T-helper 2 cell treated with Interferon-gamma antibody and Interleukin-4, amounts not matched to agents 5 μg/mL and 100 μg/mL, for 36 hours (primary cell): ENCODE results near the gene TECPR2.

Experiments
- DNase-seq: peaks from one replicate; pipeline ENCODE4 v3.0.0; 2021; ENCODE audit warnings: low spot score
- H3K27ac Mint-ChIP-seq: one replicate; pipeline ENCODE4 v1.8.0; 2021; ENCODE audit warnings: mild to moderate bottlenecking, mixed read lengths
- H3K27me3 Mint-ChIP-seq: one replicate; pipeline ENCODE4 v1.8.0; 2021; ENCODE audit warnings: low read depth, mixed read lengths
- H3K36me3 Mint-ChIP-seq: one replicate; pipeline ENCODE4 v1.8.0; 2021; ENCODE audit warnings: low read depth, mixed read lengths
- H3K4me1 Mint-ChIP-seq: one replicate; pipeline ENCODE4 v1.8.0; 2021; ENCODE audit warnings: low read depth, mixed read lengths
- H3K4me3 Mint-ChIP-seq: one replicate; pipeline ENCODE4 v1.8.0; 2022; ENCODE audit warnings: mild to moderate bottlenecking, moderate library complexity, mixed read lengths
- H3K9me3 Mint-ChIP-seq: one replicate; pipeline ENCODE4 v1.8.0; 2021; ENCODE audit warnings: mixed read lengths

Gene TECPR2

DNA sequence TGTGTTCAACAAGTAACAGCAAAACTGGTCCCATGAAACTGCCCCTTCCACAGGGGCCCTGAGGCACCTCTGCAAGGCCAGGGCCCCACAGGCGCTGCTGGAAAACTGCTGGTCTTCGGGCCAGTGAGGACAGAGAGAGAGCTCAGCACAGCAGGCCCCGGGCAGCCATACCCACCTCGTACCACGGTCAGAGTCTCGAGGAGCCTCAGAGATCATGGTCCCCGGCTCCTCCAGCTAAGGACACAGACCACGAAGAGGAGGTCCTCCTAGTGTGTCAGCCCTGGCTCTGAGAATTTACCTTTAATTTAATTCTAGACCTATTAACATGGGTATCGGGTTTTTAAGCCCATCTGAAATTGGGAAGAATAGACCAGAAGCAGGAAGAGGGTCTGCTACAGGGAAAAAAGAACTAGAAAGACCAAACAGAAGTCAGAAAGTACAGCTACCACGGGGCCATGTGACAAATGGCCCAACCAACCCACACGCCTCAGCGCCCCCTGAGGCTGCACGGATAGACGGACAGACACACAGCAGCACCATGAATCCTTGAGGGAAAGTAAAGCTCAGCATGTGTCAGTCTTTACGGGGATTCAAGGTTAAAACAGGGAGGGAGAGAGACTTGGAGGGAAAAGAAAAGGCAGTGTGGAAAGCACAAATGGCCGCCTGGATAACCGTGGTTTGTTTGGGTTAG, 123.9 kb downstream of the TECPR2 start:
- no peak overlapping the region for H3K27ac Mint-ChIP-seq
- DNase-seq = no peak
- H3K4me1 Mint-ChIP-seq = no peaks in the 10 kb centered on the region
- no peaks in the 10 kb centered on the region for H3K36me3 Mint-ChIP-seq
- no peaks in the 10 kb centered on the region for H3K9me3 Mint-ChIP-seq
- no peaks in the 10 kb centered on the region for H3K27me3 Mint-ChIP-seq
- no peak overlapping the region for H3K4me3 Mint-ChIP-seq

DNA sequence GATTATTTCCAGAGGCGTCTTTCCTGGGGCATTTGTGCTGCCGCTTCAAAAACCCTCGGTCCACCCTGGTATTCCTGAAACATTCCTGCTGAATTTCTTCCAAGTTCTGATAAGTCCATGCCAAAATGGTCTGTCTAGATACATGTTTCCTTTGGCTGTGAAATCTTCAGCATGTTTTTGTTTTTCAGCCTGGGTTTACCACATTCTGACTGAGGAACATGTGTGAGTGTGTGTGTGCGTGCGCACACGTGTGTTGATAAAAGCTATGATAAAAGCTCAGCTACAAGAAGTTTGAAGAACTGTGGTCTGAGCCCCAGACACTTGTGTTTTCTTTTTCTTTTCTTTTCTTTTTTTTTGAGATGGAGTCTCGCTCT, 124.5 kb downstream of the TECPR2 start:
- no peak for DNase-seq
- H3K4me1 Mint-ChIP-seq = no peaks in the 10 kb centered on the region
- H3K4me3 Mint-ChIP-seq = no peak overlapping the region
- H3K9me3 Mint-ChIP-seq = no peaks in the 10 kb centered on the region
- no peak overlapping the region for H3K27ac Mint-ChIP-seq
- H3K27me3 Mint-ChIP-seq = no peaks in the 10 kb centered on the region
- H3K36me3 Mint-ChIP-seq = no peaks in the 10 kb centered on the region

DNA sequence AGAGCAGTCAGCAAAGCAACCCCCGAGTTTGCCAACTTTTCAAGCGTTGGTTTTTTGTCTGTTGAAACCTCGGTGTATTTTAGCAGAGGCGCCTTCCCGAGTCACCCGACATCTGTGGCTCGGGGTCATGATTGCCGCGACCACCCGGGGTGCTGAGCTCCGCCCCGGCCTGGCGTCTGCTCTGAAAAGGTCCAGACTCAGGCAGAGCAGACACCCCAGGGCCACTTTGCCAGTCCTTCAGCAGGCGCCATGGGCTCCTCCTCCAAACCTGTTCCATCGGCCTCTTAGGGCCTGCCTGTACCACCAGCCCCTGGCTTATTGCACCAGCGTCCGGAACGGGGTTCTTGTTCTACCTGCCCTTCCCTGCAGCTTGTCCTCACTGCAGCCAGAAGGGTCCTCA, 127.7 kb downstream of the TECPR2 start:
- no peak for DNase-seq

DNA sequence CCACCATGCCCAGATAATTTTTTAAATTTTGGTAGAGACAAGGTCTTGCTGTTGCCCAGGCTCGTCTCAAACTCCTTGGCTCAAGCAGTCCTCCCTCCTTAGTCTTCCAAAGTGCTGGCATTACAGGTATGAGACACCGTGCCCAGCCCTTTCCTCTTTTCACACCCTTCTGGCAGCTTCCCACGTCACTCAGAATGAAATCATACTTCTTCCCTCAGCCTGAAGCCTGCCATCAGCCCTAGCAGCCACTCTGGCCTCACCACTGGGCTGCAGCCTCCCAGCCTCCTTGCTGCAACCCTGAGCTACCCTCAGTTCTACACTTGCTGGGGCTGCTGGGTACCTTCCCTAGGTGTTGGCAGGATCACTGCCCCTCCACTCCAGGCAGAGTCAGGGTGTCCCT, 128.6 kb downstream of the TECPR2 start:
- no peaks in the 10 kb centered on the region for H3K27me3 Mint-ChIP-seq
- no peak for DNase-seq
- no peaks in the 10 kb centered on the region for H3K4me1 Mint-ChIP-seq
- no peaks in the 10 kb centered on the region for H3K9me3 Mint-ChIP-seq
- no peak overlapping the region for H3K27ac Mint-ChIP-seq
- H3K36me3 Mint-ChIP-seq = no peaks in the 10 kb centered on the region
- H3K4me3 Mint-ChIP-seq = no peak overlapping the region

More for the DNA sequence above, 127.7 kb downstream of the TECPR2 start:
- no peaks in the 10 kb centered on the region for H3K36me3 Mint-ChIP-seq
- no peak overlapping the region for H3K4me3 Mint-ChIP-seq
- no peaks in the 10 kb centered on the region for H3K4me1 Mint-ChIP-seq
- no peak overlapping the region for H3K27ac Mint-ChIP-seq
- H3K27me3 Mint-ChIP-seq = no peaks in the 10 kb centered on the region
- no peaks in the 10 kb centered on the region for H3K9me3 Mint-ChIP-seq

DNA sequence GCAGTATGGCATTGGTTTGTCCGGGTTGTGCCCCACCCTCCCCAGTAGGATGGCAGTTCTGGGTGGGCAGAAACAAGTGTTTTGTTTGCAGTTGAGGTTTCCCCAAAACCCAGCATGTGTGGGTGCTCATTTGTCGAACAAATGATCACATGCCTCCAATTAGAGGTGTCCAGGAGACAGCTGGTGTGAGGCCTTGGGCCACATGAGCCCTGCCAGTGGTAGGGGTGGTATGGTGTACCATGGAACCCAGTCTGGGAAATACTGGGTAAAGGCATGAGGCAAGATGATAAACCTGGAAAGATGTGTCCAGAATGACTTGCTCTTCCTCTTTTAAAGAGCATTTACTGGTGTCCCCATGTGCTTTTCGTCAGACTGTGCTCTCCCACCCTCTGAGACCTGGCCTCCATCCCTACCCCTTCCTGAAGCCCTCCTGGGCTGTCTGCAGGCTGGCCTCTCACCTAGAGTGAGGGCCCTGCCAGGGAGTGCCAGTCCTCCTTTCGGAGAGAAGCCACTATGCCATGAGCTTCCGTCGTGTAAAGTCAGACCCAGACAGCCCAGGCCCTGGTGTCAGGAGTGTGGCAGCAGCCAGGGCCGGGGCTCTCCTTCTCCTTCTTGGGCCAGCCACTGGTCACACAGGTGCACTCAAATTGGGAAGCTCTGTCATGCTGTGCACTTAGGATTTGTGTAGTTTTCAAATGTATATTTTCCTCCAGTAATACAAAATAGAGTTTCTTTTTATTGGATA, 129.2 kb downstream of the TECPR2 start:
- Mint-ChIP-seq H3K27me3 (no peaks in the 10 kb centered on the region), H3K9me3 (no peaks in the 10 kb centered on the region), H3K4me1 (no peaks in the 10 kb centered on the region), H3K4me3 (no peak overlapping the region), H3K27ac (no peak overlapping the region), H3K36me3 (no peaks in the 10 kb centered on the region)
- DNase-seq = no peak

DNA sequence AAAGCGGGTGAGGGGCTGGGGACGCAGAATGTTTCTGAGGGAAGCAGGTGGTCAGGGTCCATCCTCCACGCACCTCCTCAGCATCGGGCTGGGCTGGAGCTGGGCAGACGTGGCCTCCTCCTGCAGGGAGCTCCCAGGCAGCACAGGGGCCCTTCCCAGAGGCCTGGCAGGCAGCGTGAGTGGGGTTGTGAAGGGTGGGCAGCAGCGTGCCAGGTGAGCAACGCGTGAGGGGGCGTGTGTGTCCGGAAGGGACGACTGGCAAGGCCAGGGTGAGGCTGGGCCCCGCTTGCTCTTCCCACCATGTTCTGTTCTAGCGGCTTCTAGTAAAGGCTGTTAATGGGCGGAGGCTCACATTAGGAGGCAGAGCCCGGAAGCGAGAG, 129.8 kb downstream of the TECPR2 start:
- DNase-seq = no peak
- Mint-ChIP-seq H3K36me3 (no peaks in the 10 kb centered on the region), H3K27me3 (no peaks in the 10 kb centered on the region), H3K4me1 (no peaks in the 10 kb centered on the region), H3K4me3 (no peak overlapping the region), H3K9me3 (no peaks in the 10 kb centered on the region), H3K27ac (no peak overlapping the region)

DNA sequence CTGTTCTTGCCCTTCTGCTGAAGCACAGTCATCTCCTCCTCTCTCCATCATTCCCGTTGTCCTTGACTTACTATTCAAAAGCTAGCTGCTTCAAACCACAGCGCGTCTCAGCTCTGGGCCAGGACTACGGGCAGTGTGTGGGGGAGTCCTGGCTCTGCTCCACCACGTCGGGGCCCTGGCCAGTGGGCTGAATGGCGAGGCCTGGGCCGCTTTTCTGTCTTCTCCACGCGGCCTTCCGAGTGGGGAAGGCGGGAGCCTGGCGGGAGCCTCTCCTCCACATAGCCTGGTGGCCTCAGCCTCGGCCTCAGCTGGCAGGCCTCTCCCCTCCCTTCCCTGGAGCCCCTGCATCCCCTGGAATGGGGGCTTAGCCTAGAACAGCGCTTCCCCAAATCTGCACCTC, 130.4 kb downstream of the TECPR2 start:
- H3K9me3 Mint-ChIP-seq = no peaks in the 10 kb centered on the region
- no peak overlapping the region for H3K4me3 Mint-ChIP-seq
- no peaks in the 10 kb centered on the region for H3K4me1 Mint-ChIP-seq
- H3K27me3 Mint-ChIP-seq = no peaks in the 10 kb centered on the region
- DNase-seq = no peak
- H3K27ac Mint-ChIP-seq = no peak overlapping the region
- no peaks in the 10 kb centered on the region for H3K36me3 Mint-ChIP-seq

DNA sequence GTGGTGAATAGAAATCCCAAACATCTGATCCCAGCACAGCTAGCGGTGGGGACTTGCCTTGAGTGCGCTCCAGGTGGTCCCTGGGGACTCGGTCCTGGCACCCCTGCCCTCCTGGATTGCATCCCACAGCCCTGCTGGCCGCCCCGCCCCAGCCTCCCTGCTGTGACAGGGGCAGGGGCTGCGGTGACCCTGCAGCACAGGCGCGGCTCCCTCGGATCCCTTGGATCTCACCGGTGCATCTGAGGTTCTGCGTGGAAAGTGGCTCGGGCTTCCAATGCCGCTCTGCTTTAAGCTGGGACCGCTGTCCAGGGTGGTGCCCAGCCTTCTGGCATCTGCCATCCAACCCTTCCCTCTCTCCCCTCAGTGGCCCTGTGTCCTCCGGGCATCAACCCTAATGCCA, 130.8 kb downstream of the TECPR2 start:
- Mint-ChIP-seq H3K27me3 (no peaks in the 10 kb centered on the region), H3K4me3 (no peak overlapping the region)
- no peak for DNase-seq

DNA sequence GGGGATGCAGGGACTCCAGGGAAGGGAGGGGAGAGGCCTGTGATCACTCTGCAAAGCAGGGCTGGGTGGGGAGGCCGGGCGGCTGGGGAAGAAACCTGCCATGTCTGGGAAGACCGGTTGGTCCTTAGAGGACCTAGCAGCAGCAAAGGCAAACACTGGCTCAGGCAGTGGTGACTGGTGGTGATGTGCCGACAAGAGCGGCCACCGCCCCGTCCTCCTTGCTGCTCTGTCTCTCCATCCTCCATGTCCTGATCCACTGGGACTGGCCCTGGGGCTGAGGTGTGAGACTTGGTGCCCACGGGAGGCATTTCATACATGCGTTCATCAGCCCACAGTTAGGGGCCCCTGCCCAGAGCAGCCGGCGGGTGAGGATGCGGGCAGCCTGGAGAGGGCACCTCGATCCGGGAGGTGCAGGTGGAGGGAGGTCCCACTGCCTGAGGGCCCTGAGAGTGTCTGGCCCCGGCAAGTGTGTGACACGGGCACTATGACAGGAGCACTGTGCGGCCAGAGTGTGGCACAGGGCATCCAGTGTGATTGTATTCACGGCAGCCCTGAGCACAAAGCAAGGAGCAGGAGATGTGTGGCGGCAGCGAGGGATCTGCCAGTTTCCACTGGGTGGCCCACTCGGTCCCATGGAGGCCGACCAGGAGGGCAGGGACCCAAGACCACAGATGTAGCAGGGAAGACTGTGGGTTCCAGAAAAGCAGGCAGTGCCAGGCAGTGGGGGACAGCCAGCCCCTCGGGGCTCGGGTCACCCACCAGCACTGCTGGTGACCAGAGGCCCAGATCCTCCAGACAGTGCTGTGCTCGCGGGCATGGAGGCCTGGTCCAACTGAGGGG, 133.0 kb downstream of the TECPR2 start:
- Mint-ChIP-seq H3K36me3 (peaks cover 5% of the 10 kb centered on the region), H3K4me1 (peaks cover 8% of the 10 kb centered on the region), H3K27me3 (no peaks in the 10 kb centered on the region), H3K27ac (no peak overlapping the region), H3K9me3 (no peaks in the 10 kb centered on the region), H3K4me3 (no peak overlapping the region)
- DNase-seq = no peak

More for the DNA sequence above, 130.8 kb downstream of the TECPR2 start:
- H3K27ac Mint-ChIP-seq = no peak overlapping the region
- H3K36me3 Mint-ChIP-seq = peaks cover under 1% of the 10 kb centered on the region
- H3K9me3 Mint-ChIP-seq = no peaks in the 10 kb centered on the region
- no peaks in the 10 kb centered on the region for H3K4me1 Mint-ChIP-seq

DNA sequence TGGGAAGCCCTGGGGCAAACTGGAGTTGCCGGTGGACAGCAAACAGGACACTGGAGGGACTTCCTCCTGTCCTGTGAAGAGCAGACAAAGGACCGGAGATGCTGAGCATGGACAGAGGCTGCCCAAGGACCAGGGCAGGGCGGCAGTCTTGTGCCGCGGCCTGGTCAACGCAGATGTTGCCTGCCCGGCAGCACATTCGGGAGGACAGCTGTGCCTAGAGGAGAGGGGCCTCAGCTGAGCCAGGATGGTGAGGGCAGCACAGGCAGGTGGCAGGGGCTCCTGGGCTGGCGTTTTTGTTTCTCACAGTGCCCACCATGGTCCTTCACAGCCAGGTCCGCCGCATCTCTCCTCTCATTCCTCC, 133.6 kb downstream of the TECPR2 start:
- no peak for DNase-seq
- H3K27ac Mint-ChIP-seq = no peak overlapping the region
- no peak overlapping the region for H3K4me3 Mint-ChIP-seq
- peaks cover 9% of the 10 kb centered on the region for H3K4me1 Mint-ChIP-seq
- H3K9me3 Mint-ChIP-seq = no peaks in the 10 kb centered on the region
- peaks cover 5% of the 10 kb centered on the region for H3K36me3 Mint-ChIP-seq
- no peaks in the 10 kb centered on the region for H3K27me3 Mint-ChIP-seq

DNA sequence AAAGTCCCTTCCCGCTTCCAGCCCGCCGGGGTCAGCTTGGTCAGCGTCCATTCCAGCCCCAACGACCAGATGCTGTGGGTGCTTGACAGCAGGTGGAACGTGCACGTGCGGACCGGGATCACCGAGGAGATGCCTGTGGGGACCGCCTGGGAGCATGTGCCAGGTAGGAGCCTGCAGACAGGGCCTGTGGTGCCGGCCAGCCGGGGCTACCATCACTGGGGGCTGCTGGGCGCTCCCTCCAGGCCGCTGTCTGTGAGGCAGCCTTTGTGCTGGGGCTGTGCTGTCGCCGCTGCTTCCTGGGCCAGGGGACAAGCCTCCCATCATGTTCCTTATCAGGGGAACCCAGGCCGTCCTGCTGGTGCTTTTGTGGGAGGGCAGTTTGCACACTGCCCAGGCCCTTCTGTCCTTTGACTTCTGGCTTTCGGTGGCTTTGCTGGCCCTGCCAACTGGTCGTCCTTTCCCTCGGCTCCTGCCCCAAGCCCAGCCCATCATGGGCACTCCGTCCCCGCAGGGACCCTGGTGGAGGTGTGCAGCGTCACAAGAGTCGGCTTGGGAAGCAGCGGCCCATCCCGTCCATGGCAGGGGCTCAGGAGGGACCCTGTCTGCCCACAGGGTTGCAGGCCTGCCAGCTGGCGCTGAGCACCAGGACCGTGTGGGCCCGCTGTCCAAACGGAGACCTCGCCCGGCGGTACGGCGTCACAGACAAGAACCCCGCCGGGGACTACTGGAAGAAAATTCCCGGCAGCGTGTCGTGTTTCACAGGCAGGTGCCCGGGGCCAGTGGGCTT, 134.4 kb downstream of the TECPR2 start:
- DNase-seq = no peak
- peaks cover 9% of the 10 kb centered on the region for H3K4me1 Mint-ChIP-seq
- H3K9me3 Mint-ChIP-seq = no peaks in the 10 kb centered on the region
- no peak overlapping the region for H3K27ac Mint-ChIP-seq
- H3K27me3 Mint-ChIP-seq = no peaks in the 10 kb centered on the region
- H3K4me3 Mint-ChIP-seq = no peak overlapping the region
- H3K36me3 Mint-ChIP-seq = peaks cover 5% of the 10 kb centered on the region

DNA sequence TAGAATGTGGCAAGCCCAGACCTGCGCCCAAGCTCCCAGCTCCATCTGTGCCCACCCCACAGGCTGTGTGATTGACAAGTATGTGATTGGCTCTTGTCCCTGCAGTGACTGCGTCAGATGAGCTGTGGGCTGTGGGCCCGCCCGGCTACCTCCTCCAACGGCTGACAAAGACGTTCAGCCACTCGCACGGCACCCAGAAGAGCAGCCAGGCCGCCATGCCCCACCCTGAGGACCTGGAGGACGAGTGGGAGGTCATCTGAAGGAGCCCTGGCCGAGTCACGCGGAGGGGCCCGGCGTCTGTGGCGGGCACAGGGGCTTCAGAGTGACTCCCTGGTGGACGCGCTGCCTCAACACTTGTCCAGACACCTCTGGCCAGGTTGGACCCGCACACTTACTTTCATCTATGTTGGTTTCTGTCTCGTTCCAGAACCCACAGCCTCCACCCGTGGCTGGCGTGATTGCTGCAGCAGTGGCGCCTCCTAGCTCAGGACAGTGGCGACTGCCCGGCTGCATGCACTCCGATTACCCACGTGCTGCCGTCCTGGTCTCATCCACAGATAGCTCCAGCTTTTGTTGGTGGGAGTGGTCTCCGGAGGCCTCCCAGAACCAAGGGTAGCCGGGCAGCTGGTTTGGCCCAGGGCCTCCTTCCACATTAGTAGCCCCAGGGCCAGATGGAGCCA, 135.4 kb downstream of the TECPR2 start:
- peaks cover 9% of the 10 kb centered on the region for H3K4me1 Mint-ChIP-seq
- no peak for DNase-seq
- no peaks in the 10 kb centered on the region for H3K27me3 Mint-ChIP-seq
- H3K4me3 Mint-ChIP-seq = no peak overlapping the region
- H3K36me3 Mint-ChIP-seq = peaks cover 5% of the 10 kb centered on the region
- H3K9me3 Mint-ChIP-seq = no peaks in the 10 kb centered on the region
- H3K27ac Mint-ChIP-seq = no peak overlapping the region

DNA sequence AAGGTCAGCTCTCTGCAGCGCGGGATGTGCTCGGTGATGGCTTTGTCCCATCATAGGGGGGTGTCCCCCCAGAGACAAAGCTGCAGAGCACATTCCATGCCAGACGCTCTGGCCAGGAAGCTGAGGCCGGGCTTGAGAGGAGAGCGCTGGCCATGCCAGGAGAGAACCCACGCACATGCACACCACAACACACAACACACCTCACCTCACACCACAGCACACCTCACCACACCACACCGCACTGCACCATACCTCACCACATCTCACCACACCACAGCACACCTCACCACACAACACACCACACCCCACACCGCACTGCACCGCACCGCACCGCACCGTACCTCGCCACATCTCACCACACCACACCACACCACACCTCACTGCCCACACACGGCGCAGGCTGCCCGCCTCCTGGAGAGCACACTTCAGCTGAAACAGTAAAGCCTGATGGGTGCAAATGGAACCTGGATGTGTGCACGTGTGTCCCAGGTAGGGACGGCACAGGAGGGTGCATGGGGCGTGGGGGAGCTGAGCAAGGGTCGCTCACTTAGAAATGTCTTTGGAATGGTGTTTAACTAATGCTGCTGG, 136.0 kb downstream of the TECPR2 start:
- Mint-ChIP-seq H3K36me3 (peaks cover 5% of the 10 kb centered on the region), H3K4me3 (no peak overlapping the region), H3K27me3 (no peaks in the 10 kb centered on the region), H3K27ac (peak overlapping the region; percentile 26), H3K4me1 (peaks cover 9% of the 10 kb centered on the region), H3K9me3 (no peaks in the 10 kb centered on the region)
- DNase-seq = no peak
